ES-I3 (cell line): ENCODE data around the gene MRPL44.

ENCODE experiments used
- H3K36me3 ChIP-seq: 2 replicates; pipeline ENCODE4 v1.6.1; 2013; ENCODE audit warnings: mild to moderate bottlenecking, low read length, control low read depth, moderate library complexity; ENCODE audit not compliant: insufficient read depth
- H3K4me1 ChIP-seq: 2 replicates; pipeline ENCODE4 v1.6.1; 2013; ENCODE audit warnings: mild to moderate bottlenecking, control low read depth, low read length; ENCODE audit not compliant: insufficient read depth
- H3K9ac ChIP-seq: 2 replicates; pipeline ENCODE4 v1.6.1; 2013; ENCODE audit warnings: low read depth, mild to moderate bottlenecking, low read length, moderate library complexity
- H3K9me3 ChIP-seq: 2 replicates; pipeline ENCODE4 v1.6.1; 2013; ENCODE audit warnings: mild to moderate bottlenecking, low read length, moderate library complexity; ENCODE audit not compliant: control insufficient read depth, insufficient read depth

Gene MRPL44

DNA sequence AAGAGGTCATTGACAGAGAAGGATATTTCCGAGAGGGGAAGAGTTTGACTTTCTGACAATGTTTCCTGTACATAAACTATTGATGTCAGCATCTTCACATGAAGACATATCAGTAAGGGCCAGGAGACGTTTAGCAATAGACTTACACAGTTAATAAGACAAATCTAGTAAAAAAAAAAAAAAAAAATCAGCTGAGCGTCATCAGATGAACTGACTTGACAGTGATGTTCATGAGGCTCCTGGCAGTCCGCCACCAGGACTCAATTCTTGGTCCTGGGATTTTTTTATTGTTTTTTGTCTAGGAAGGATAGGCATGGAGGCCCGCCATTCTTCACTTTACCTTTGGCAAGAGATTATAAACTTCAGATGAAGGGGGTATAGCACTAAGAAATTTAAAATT is 14.5 kb downstream of the MRPL44 start:
- H3K9me3 ChIP-seq, result no peaks in the 10 kb centered on the region
- H3K4me1 ChIP-seq, result no peaks in the 10 kb centered on the region
- no peak overlapping the region for H3K9ac ChIP-seq
- H3K36me3 ChIP-seq, result no peaks in the 10 kb centered on the region

DNA sequence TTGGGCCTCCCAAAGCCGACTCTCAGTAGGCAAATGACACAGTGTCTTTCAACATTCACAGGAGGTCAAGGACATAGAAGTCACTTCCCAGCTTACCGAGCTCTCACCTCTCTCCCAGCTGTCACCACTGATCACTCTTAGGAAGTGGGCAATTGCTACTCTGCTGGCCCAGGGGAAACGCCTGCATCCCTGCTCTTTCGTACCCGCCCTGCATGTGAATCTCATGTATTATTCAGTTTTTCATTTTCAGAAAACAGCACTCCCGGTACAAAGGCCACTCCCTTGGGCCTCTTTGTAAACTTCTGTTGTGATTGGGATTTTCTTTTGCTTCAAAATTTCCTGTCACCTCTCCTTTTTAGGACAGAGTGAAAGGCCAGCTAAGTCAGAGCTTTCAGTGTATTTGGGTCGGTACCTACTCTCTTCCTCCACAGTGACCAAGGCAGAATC is 15.4 kb downstream of the MRPL44 start:
- no peaks in the 10 kb centered on the region for H3K9me3 ChIP-seq
- H3K36me3 ChIP-seq, result no peaks in the 10 kb centered on the region
- no peak overlapping the region for H3K9ac ChIP-seq
- H3K4me1 ChIP-seq, result no peaks in the 10 kb centered on the region

DNA sequence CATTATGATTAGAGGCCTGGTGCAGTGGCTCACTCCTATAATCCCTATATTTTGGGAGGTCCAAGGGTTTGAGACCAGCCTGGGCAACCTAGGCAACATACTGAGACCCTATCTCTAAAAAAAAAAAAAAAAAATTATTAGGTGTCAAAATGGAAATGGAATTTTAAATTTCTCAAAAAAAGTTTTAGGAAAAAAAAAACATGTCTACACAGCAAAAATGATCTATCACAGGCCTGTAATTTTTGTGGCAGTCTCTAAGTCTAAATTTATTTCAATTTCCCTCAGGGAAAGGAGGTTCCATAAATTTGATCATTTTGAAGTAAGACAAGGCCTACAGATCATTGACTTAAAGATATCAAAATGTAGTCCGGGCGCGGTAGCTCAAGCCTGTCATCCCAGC is 16.3 kb downstream of the MRPL44 start:
- H3K9ac ChIP-seq, result no peak overlapping the region
- H3K9me3 ChIP-seq, result no peaks in the 10 kb centered on the region
- no peaks in the 10 kb centered on the region for H3K4me1 ChIP-seq
- H3K36me3 ChIP-seq, result peaks cover 1% of the 10 kb centered on the region; the same call in 1 of the 2 replicates

DNA sequence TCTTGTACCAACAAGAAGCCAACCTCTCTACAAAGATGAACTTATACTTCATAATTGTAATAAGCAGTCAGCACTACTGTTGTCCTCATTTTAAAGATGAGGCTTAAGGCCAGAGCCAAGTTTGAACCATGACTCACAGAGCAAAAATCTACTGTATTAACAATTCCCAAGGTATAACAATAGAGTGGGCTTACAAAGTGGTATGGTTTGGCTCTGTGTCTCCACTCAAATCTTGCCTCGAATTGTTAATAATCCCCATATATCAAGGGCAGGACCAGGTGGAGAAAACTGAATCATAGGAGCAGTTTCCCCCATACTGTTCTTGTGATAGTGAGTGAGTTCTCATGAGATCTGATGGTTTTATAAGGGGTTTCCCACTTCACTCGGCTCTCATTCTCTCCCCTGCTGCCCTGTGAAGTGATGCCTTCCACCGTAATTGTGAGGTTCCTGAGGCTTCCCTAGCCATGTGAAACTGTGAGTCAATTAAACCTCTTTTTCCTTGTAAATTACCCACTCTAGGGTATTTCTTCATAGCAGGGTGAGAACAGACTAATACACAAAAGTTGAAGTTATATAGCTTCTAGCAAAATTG is 19.5 kb downstream of the MRPL44 start:
- Histone ChIP-seq H3K36me3 (peaks cover 10% of the 10 kb centered on the region), H3K9me3 (no peaks in the 10 kb centered on the region), H3K4me1 (no peaks in the 10 kb centered on the region), H3K9ac (no peak overlapping the region)

DNA sequence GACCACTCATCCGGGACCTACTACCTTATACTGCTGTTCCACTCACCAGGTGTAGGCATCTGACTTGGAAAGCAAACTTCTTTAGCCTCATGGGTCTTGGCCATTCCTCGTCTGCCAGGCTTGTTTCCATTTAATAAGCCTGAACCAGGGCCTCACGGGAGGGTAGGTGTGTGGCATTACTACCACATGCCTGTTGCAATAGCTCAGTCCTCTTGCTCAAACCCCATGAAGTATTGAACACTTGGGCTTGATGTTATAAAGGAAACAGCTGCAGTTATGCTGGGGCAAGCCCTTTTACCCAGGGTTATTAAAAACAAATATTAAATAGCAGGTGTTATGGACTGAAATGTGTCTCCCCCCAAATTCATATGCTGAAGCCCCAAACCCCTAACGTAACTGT is 21.2 kb downstream of the MRPL44 start:
- H3K9ac ChIP-seq, result no peak overlapping the region
- no peaks in the 10 kb centered on the region for H3K9me3 ChIP-seq
- no peaks in the 10 kb centered on the region for H3K4me1 ChIP-seq
- peaks cover 12% of the 10 kb centered on the region for H3K36me3 ChIP-seq

DNA sequence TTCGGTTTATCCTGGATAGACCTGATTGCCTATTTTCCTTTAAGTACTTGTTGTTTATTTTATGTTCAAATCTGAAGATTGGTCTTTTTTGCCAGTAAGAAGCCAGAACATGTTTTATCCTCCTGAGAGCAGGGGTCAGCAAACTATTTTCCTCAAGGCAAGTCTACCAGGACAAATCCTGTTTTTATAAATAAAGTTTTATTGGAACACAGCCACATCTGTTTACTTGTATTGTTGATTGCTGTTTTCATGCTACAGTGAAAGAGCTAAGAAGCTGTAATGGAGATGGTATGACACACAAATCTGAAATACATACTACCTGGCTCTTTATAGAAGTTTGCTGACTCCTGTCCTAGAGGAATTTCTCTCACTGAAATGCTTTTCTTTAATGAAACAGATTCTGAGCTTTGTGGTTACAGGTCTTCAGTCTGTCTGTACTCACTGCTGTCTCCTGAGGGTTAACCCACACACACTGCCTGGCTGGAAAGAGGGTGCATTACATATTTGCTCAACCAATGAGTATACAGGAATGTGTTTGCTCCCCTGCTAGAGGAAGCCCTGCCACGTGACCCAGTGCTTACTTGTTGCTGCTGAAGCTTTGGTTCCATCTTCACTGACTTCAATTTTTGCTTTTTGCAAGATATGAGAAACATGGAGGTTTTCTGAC is 22.6 kb downstream of the MRPL44 start:
- Histone ChIP-seq H3K9ac (no peak overlapping the region), H3K36me3 (peaks cover 20% of the 10 kb centered on the region), H3K4me1 (no peaks in the 10 kb centered on the region), H3K9me3 (no peaks in the 10 kb centered on the region)

DNA sequence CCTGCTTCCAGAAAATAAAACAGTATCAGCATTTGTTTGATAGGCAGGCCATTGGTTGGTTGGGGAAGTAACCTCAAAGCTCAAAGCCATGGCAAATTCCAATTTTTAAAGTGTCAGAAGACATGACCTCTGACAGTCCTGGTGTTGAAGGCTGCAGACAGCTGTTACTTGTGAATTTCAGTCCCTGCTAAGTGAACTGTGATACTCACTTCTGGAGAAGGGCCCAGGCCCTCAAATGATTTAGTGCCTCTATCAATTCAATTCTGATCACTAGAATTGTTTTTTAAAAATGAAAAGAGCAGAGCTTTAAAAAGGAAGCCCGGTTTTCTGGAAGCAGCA is 23.1 kb downstream of the MRPL44 start:
- H3K9me3 ChIP-seq, result no peaks in the 10 kb centered on the region
- peaks cover 21% of the 10 kb centered on the region for H3K36me3 ChIP-seq
- H3K4me1 ChIP-seq, result no peaks in the 10 kb centered on the region
- H3K9ac ChIP-seq, result no peak overlapping the region

DNA sequence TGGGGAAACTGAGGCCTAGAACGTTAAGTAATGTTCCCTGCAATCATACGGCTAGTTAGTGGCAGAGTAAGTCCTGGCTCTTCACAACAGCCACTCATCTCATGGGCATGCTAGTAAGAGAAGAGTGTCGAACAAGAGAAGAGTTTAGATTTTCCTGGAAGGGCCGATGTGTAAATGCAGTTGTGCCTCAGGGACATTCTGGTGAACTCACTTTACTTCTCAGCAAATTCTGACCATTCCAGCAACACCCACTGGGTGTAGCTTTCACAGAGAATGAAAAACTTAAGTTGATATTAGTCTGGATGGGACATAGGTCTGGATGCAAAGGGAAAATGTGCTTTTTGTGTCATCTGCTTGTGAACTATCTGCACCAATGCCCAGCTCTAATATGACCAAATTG is 23.5 kb downstream of the MRPL44 start:
- Histone ChIP-seq H3K36me3 (peaks cover 21% of the 10 kb centered on the region), H3K4me1 (no peaks in the 10 kb centered on the region), H3K9me3 (no peaks in the 10 kb centered on the region), H3K9ac (no peak overlapping the region)

DNA sequence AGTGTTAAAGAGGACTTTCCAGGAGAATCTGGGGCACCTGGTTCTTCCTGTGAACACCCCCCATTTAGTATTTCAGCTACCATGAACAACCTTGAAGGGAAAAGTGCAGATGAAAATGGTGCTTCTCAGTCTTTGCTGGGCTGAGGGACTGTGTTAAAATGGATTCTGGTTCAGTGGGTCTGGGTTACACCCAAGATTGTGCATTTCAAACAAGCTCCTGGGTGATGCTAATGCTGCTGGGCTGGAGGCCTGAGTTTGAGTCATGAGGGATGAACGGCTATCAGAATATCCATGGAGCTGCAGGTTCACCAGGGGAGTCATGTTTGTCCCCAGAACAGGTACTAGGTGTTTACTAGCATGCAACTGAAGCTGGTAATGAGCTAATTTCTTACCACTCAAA is 24.0 kb downstream of the MRPL44 start:
- Histone ChIP-seq H3K4me1 (no peaks in the 10 kb centered on the region), H3K9ac (no peak overlapping the region), H3K36me3 (peaks cover 21% of the 10 kb centered on the region), H3K9me3 (no peaks in the 10 kb centered on the region)

DNA sequence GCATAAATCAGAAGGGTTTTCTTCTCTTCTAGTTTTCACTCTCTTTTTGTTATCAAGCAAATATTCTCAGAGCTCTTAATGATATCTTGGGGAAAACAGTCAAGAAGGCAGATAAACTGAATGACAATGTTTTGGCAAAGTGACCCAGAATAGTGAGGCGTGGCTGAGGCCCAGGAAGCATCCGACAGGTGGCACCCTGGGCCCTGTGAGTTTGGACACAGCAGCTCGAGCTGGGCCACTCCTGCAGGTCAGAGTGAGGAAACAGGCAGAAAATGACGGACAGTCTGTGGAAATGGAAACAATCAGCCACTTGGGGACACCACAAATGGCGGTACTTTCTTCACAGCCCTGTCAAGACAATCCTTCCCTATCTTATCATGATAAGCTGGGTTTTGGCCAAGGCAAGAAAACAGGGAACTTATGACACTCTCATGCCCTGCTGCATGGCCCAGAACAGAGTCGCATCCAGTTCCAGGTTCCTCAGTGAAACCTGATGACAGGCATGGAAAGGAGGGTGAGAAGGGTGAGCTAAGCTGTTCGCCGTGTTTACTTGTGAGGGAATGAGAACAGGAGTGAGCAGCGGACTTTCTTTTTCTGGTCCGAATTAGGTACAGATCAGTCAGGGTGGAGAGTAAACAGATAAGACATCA is 32.1 kb downstream of the MRPL44 start:
- Histone ChIP-seq H3K9ac (no peak overlapping the region), H3K9me3 (no peaks in the 10 kb centered on the region), H3K36me3 (peaks cover 4% of the 10 kb centered on the region), H3K4me1 (0 out of 2 replicates have a peak, but pooled peaks cover 11% of the 10 kb centered on the region)

DNA sequence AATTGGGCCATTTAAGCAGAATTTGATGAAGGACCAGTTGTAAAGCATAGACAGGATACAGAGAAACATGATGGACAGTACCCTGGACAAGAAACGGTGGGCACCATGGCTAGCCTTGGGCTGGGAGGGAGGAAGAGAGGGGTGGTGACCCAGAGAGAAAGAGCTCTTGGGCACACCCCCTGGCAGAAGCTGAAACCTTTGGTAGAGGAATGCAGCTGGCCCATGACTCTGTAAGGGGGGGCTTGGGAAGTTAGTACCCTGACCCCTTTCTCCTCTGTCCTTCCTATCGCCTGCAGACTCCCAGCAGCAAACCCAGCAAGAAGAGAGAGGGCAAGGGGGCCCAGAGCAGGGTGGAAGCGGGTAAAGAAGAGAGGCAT is 32.6 kb downstream of the MRPL44 start:
- Histone ChIP-seq H3K9me3 (no peaks in the 10 kb centered on the region), H3K9ac (no peak overlapping the region), H3K4me1 (0 out of 2 replicates have a peak, but pooled peaks cover 11% of the 10 kb centered on the region), H3K36me3 (peaks cover 3% of the 10 kb centered on the region)

DNA sequence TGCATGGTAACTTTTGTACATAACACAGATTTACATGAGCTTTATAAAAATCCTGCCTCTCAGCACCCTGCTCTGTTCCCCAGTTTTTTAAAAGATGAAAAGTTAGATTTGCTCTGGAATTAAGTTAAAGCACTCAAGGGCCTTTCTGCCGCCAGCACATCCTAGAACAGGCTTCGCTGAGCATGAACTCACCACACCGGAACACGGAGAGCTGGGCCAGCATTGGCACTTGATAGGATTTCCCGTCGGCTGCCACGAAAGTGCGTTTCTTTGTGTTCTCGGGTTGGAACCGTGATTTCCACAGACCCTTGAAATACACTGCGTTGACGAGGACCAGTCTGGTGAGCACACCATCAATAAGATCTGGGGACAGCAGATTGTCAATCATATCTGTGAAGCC is 34.3 kb downstream of the MRPL44 start:
- Histone ChIP-seq H3K9ac (no peak overlapping the region), H3K4me1 (0 out of 2 replicates have a peak, but pooled peaks cover 11% of the 10 kb centered on the region), H3K9me3 (no peaks in the 10 kb centered on the region), H3K36me3 (peaks cover 5% of the 10 kb centered on the region; the same call in 1 of the 2 replicates)

DNA sequence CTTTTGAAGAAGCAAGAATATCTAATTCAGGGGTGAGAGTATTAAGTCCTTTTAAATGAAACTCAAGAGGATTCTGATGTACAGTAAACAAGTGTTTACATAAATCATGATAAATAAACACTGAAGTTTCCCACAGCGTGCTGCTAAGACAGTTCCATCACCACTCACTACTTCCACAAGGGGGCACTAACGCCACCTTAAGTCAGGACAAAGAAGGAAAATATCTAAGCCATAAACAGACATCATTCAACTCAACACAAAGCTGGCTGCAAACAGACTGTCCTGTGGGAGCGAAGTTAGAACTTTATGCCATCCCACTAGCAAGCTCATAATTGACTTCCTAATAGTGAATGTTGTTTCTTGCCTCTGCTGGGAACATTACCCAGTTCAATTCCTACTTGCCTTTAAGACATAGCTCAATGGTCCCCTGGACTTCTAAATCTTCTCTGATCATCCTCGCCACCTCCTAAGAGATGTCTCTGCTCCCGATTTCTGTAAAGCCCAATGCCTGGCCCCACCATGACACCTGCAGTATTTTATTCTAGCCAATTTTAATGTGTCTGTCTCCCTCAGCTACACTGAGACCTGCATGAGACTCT is 36.5 kb downstream of the MRPL44 start:
- Histone ChIP-seq H3K4me1 (0 out of 2 replicates have a peak, but pooled peaks cover 11% of the 10 kb centered on the region), H3K36me3 (0 out of 2 replicates have a peak, but pooled peaks cover 8% of the 10 kb centered on the region), H3K9ac (no peak overlapping the region), H3K9me3 (no peaks in the 10 kb centered on the region)

DNA sequence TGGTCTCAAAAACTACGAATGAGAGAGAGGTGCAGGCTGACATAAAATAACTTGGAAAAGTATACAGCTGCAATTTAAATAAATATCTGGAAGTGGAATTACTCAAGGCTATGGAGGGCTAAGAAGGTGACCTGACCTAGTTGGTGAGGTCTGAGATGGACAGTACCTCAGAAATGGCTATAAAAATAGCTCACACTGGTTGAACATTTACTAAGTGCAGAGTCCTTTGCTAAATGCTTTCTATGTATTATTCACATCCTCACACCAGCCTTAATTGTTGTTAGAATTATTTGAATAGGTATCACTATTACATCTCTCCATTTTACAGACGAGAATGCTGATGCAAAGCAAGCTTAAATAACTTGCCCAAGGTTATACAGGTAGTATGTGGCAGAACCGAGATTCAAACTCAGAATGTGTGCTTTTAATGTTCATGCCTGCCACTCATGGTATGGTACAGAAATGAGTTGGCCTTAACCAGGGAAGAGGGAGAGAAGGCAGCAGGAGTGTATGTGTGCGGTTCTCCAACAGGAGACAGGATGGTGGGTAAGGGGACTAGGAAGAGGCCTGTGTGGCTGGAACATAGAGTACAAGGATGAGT is 37.4 kb downstream of the MRPL44 start:
- Histone ChIP-seq H3K9me3 (no peaks in the 10 kb centered on the region), H3K4me1 (0 out of 2 replicates have a peak, but pooled peaks cover 9% of the 10 kb centered on the region), H3K9ac (no peak overlapping the region), H3K36me3 (0 out of 2 replicates have a peak, but pooled peaks cover 8% of the 10 kb centered on the region)
